ENCODE results near the gene SRA1. TPM values are rescaled to one million over a fixed set of nuclear protein-coding genes. Genes with fewer than 3 reads are reported as not detected.

Gene SRA1
- total RNA-seq, 1 donor from 2014 or later, result 16.9 TPM

GRCh38 chr5:140548300-140548688 is 9.0 kb downstream of the SRA1 start:
- H3K9ac ChIP-seq, result no peak overlapping the region
- DNase-seq (ENCODE audit: low spot score), result no peak
- no peaks in the 10 kb centered on the region for H3K9me3 Mint-ChIP-seq
- H3K27me3 Mint-ChIP-seq (ENCODE audit: insufficient read depth, low read depth), result peaks cover 5% of the 10 kb centered on the region
- peaks cover 10% of the 10 kb centered on the region for H3K4me1 ChIP-seq
- H3K4me3 ChIP-seq, result peak overlapping the region; percentile 51
- no peaks in the 10 kb centered on the region for H3K27me3 ChIP-seq
- H3K4me1 Mint-ChIP-seq, result peaks cover 23% of the 10 kb centered on the region
- H3K27ac Mint-ChIP-seq, result no peak overlapping the region
- no peak overlapping the region for H2AFZ ChIP-seq (replicated peaks)
- peak overlapping the region; percentile 57 for H3K4me3 Mint-ChIP-seq
- H4K20me1 ChIP-seq (ENCODE audit: low read depth), result peaks cover 23% of the 10 kb centered on the region
- no peak overlapping the region for H3K27ac ChIP-seq
- H3K36me3 ChIP-seq, result no peaks in the 10 kb centered on the region
- peak overlapping the region; percentile 81 for H3K4me2 ChIP-seq
- H3K79me2 ChIP-seq (ENCODE audit: low read depth), result peaks cover 9% of the 10 kb centered on the region
- H3K9me3 ChIP-seq (ENCODE audit: low read depth), result no peaks in the 10 kb centered on the region
- peaks cover 30% of the 10 kb centered on the region for H3K36me3 Mint-ChIP-seq
- H3F3A ChIP-seq (ENCODE audit: low read depth), result peaks cover 37% of the 10 kb centered on the region
- TF ChIP-seq EZH2 (IDR thresholded peaks at IDR 0.05) (no peak), EZH2phosphoT487 (IDR thresholded peaks at IDR 0.05) (no peak), CTCF (IDR thresholded peaks at IDR 0.05) (no peak)

DNA sequence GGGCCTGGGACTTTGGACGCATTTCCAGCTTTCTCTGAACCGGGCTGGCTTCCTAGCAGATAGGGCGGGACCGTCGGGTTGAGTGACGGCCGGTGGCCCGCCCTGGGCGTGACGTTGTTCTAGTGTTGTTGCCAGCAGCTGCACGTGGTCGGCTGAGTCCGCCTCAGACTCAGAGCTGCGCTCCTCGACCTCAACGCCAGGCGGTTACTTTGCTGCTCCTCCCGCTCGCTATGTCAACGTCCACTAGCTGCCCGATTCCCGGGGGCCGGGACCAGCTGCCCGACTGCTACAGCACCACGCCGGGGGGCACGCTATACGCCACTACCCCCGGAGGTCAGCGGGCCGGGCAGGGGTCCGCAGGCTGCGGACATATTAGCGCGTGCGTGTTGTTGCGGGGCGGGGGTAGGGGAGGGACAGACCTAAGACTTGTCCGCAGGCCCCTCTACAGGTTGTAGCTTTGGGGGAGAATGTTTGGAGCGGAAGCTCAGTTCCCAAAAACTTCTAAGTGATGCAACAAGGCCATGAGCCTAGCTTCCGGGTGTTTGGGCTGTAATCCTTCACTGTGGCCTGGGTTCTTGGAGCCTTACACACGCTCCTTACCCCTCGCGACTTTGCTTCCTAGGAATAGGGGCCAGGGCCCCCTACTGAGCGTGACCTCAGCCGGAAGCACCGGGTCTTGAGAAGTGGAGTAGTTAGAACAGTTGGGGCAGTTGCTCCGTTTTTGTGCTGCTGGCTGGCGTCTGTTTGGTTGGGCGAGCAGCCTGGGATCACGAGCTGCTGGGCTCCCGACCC is 9.6 kb downstream of the SRA1 start, which contains the start of gene EIF4EBP3:
EIF4EBP3 (plus strand) TSS at position 155 of the 792 bp plus-strand sequence; CDS start at position 231, 76 bp downstream.
- Histone ChIP-seq H4K20me1 (ENCODE audit: low read depth) (peaks cover 23% of the 10 kb centered on the region), H3K27me3 (no peaks in the 10 kb centered on the region), H3F3A (ENCODE audit: low read depth) (peaks cover 37% of the 10 kb centered on the region), H3K9me3 (ENCODE audit: low read depth) (no peaks in the 10 kb centered on the region), H3K4me2 (peak within 1 kb of the TSS; percentile 81), H3K36me3 (no peaks in the 10 kb centered on the region), H3K27ac (peak within 1 kb of the TSS; percentile 67), H3K9ac (peak within 1 kb of the TSS; percentile 6), H2AFZ (replicated peaks) (peak within 1 kb of the TSS; percentile 28), H3K79me2 (ENCODE audit: low read depth) (peaks cover 3% of the 10 kb centered on the region), H3K4me3 (peak within 1 kb of the TSS; percentile 51), H3K4me1 (peaks cover 10% of the 10 kb centered on the region)
- H3K4me1 Mint-ChIP-seq, result peaks cover 23% of the 10 kb centered on the region
- DNase-seq (ENCODE audit: low spot score), result peak; percentile 98
- H3K9me3 Mint-ChIP-seq, result no peaks in the 10 kb centered on the region
- peak within 1 kb of the TSS; percentile 73 for H3K4me3 Mint-ChIP-seq
- TF ChIP-seq CTCF (IDR thresholded peaks at IDR 0.05) (peak; percentile 61), EZH2phosphoT487 (IDR thresholded peaks at IDR 0.05) (no peak), EZH2 (IDR thresholded peaks at IDR 0.05) (no peak)
- H3K36me3 Mint-ChIP-seq, result peaks cover 27% of the 10 kb centered on the region
- no peak within 1 kb of the TSS for H3K27ac Mint-ChIP-seq
- peaks cover 5% of the 10 kb centered on the region for H3K27me3 Mint-ChIP-seq (ENCODE audit: insufficient read depth, low read depth)

DNA sequence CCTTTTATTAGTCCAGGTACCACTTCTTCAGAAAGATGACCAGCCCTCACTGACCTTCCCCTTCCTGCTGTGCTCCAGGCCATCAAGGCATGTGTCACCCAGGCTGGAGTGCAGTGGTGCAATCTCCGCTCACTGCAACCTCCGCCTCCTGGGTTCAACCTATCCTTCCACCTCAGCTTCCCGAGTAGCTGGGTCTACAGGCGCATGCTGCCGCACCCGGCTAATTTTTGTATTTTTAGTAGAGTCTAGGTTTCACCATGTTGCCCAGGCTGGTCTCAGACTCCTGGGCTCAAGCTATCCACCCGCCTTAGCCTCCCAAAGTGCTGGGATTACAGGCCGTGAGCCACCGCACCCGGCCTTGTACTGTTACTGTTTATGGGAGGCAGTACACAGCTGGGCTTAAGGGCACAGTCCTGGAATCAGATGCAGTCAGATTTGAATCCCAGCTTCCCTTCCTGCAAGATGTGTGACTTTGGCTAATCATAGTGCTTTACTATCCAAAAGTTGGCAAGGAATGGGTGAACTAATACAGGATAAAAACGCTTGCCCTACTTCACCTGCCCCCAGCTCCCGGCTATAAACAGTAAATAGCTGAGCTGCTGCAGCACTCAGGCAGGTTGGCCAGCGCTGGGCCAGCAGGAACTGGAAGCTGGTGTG is 10.3 kb downstream of the SRA1 start:
- Mint-ChIP-seq H3K4me1 (peaks cover 23% of the 10 kb centered on the region), H3K4me3 (peak overlapping the region; percentile 73), H3K27me3 (ENCODE audit: insufficient read depth, low read depth) (peaks cover 5% of the 10 kb centered on the region), H3K9me3 (no peaks in the 10 kb centered on the region), H3K36me3 (peaks cover 27% of the 10 kb centered on the region), H3K27ac (no peak overlapping the region)
- Histone ChIP-seq H3K4me1 (peaks cover 10% of the 10 kb centered on the region), H3K36me3 (no peaks in the 10 kb centered on the region), H4K20me1 (ENCODE audit: low read depth) (peaks cover 21% of the 10 kb centered on the region), H3F3A (ENCODE audit: low read depth) (peaks cover 37% of the 10 kb centered on the region), H3K4me3 (peak overlapping the region; percentile 51), H3K27me3 (no peaks in the 10 kb centered on the region), H3K4me2 (peak overlapping the region; percentile 81), H3K9ac (peak overlapping the region; percentile 6), H2AFZ (replicated peaks) (peak overlapping the region; percentile 28), H3K27ac (peak overlapping the region; percentile 15), H3K9me3 (ENCODE audit: low read depth) (no peaks in the 10 kb centered on the region), H3K79me2 (ENCODE audit: low read depth) (no peaks in the 10 kb centered on the region)
- TF ChIP-seq EZH2 (IDR thresholded peaks at IDR 0.05) (no peak), CTCF (IDR thresholded peaks at IDR 0.05) (no peak), EZH2phosphoT487 (IDR thresholded peaks at IDR 0.05) (no peak)
- DNase-seq (ENCODE audit: low spot score), result no peak

All from neural progenitor cell (in vitro differentiated cells).